Testis (tissue), 2 donors: ENCODE measurements around the gene SLC24A1.

Source experiments
- POLR2A ChIP-seq: fragments of 450-650 bp; IDR thresholded peaks from one replicate; pipeline ENCODE4 v1.6.1; 2017; ENCODE audit warnings: antibody characterized with exemption, mild to moderate bottlenecking, moderate library complexity
- TF ChIP-seq, protein P1 (sequence below), 3 experiments: fragments of 450-650 bp in 2 of 3; fragments of 200-600 bp in 1 of 3; sonication (generic) in 1 of 3; IDR thresholded peaks; one replicate each; pipeline ENCODE4 v1.5.1; 2016 to 2019; ENCODE audit warnings: antibody characterized with exemption in 3 of 3, mild to moderate bottlenecking in 2 of 3, moderate library complexity in 1 of 3

- TF ChIP-seq, protein P1, sequence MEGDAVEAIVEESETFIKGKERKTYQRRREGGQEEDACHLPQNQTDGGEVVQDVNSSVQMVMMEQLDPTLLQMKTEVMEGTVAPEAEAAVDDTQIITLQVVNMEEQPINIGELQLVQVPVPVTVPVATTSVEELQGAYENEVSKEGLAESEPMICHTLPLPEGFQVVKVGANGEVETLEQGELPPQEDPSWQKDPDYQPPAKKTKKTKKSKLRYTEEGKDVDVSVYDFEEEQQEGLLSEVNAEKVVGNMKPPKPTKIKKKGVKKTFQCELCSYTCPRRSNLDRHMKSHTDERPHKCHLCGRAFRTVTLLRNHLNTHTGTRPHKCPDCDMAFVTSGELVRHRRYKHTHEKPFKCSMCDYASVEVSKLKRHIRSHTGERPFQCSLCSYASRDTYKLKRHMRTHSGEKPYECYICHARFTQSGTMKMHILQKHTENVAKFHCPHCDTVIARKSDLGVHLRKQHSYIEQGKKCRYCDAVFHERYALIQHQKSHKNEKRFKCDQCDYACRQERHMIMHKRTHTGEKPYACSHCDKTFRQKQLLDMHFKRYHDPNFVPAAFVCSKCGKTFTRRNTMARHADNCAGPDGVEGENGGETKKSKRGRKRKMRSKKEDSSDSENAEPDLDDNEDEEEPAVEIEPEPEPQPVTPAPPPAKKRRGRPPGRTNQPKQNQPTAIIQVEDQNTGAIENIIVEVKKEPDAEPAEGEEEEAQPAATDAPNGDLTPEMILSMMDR (IDR thresholded peaks at IDR 0.05): no peak
- no peak for TF ChIP-seq POLR2A
These were observed 31.6 kb downstream of the SLC24A1 start for GRCh38 chr15:65653341-65653740.
